COLO668 (cell line): Measurements from ENCODE around the gene GPX2.

Source experiments
- DNase-seq: peaks from one replicate; lab custom pipeline; 2025; ENCODE audit not compliant: unreplicated experiment; lab: John Stamatoyannopoulos, UW

GPX2 gene

DNA sequence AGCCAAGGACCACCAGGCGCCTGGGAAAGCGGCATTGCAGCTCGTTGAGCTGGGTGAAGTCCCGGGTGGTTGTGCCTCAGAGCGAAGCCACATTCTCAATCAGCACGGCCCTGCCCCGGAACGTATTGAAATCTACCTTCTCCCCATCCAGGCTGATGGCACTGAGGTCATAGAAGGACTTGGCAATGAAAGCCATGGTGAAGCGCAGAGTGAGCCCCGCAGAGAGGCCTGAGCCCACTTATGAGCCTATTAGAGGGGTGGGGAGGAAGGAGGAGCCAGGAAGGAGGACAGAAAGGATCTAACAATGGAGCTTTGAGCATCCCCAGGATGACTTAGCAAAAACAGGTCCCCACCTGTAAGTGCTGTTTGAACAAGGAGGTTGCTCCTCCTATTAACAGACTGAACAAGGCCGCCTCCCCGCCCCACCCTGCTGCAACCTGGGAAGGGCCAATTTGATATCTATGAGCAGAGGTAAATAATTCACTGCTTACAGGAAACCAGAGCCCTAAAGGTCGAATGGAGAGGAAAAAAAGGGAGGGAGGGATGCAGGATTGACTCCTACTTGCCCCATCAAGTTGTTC lies at the start of gene GPX2:
Gene GPX2 (minus strand): TSS at position 215 of the 581 bp plus-strand sequence. CDS start 19 bp downstream, at position 196.
- peak; percentile 93 for DNase-seq

DNA sequence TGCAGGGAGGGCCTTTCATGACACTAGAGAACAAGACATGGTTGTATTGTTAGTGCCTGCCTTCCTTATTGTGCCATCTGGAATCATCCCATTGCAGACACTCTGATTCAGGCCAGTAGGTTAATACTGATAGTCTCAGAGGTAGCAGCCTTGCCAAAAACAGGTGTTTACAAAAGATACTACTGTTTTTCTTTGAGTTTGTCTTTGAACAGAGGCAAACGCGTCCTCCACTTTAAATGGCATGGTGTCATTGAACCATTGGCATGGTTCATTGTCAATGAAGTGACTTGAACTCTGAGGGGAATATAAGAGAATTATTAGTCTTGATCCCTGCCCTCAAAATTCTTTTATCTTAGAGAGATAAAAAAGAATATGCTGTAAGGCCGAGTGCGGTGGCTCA lies 48.4 kb upstream of the GPX2 start:
- no peak for DNase-seq

GRCh38 chr14:64990296-64990695 lies 47.8 kb upstream of the GPX2 start:
- DNase-seq: no peak

- DNase-seq: no peak
Measured at GRCh38 chr14:64987438-64987767, 44.9 kb upstream of the GPX2 start.

- DNase-seq: peak; percentile 99
Measured at GRCh38 chr14:64986648-64987437, 44.3 kb upstream of the GPX2 start, which contains the start of gene FNTB. Gene FNTB (plus strand): TSS chr14:64986895. CDS start chr14:64986954, 59 bp downstream.

DNA sequence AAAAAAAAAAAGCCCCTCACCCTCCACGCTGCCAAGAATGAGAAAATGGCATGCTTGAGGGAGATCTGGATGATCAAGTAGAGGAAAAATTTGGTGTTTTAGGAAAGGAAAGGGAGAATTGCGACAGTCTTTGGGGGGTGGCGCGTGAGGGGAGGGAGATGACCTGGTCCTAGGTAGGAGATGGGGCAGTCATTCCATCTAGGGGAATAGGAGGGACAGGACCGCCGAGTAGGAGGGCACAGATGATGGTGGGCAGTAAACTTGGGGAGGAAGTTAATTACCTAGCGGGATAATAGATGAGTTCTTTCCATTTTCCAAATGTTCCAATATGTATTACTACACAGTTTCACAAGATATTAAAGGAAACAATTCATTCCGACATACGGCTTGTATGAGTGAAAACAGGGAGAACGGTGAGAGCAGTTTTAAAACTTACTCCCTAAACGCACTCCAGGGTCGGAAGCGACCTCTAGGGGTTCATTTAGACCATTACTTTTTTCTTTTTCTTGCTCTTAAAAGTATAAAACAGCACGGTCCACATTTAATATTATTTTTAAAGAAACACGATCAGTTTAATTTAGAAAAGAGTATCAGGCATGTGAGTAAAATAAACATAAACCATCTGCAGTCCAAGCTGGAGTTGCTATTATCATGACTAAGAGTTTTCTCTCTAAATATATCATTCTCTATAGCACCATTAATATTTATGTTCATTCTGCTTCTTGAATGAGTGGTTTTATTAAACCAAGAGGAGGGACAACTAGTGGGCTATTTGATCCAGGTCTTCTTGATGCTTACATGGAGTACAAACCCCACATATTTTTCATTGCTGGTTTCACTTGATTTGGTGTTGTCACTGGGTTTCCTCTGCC lies 41.1 kb upstream of the GPX2 start:
- peak; percentile 42 for DNase-seq

DNA sequence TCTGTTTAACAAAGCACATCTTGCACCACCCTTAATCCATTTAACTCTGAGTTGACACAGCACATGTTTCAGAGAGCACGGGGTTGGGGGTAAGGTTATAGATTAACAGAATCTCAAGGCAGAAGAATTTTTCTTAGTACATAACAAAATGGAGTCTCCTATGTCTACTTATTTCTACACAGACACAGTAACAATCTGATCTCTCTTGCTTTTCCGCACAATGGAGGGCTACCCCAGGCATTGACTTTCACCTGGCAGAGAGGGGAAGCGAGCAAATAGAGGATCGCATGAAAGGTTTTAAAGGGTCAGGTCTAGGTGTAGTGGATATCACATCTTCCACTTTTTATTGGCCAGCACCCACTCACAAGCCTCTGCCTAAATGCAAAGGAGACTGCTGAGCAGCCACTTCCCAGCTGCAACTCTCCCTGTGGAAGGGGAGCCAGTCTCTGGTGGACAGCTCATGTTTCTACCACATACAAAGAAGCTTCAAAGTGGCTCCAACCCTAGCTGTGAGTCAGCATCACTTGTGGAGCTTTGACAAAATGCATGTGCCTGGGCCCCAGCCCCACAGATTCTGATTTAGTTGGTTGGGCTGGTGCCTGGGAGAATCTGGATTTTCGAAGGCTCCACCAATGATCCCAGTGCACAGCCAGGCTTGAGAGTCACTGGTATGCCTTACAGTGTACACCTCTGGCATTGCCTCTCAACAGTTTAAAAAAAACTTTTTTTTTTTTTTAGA lies 37.0 kb upstream of the GPX2 start:
- peak; percentile 27 for DNase-seq

DNA sequence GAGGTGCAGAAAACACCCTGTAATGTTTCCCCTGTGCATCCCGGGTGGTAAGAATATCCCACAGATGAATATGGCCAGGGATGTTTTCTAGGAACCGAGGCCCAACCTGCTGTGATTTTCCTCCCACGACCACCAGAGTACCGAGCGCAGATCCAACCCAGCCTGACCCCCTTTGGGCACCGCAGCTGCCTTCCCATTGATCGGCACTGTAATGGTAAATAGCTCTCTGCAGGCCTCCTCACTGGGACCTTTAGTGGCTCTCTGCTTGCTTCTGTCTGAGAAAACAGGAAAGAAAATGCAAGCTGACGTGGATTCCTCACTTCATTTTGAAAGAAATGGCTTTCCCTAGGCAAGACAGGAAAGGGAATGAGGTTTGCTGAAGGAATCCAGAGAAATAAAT lies 32.0 kb upstream of the GPX2 start:
- DNase-seq: no peak

GRCh38 chr14:64973826-64974225 lies 31.3 kb upstream of the GPX2 start:
- DNase-seq: no peak

DNA sequence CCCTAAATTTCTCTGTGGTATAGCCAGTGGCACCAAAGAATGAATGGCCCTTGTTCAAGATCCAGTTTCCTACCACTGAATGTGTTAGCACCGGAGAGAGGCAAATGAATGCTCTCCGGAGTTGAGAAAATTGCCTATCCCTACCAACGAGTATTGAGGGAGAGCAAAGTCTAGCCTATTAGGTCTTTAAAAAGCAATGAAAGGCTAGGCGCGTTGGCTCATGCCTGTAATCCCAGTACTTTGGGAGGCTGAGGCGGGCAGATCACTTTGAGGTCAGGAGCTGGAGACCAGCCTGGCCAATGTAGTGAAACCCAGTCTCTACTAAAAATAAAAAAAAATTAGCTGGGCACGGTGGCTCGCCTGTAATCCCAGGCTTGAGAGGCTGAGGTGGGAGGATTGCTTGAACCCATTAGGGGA lies 30.5 kb upstream of the GPX2 start:
- no peak for DNase-seq

DNA sequence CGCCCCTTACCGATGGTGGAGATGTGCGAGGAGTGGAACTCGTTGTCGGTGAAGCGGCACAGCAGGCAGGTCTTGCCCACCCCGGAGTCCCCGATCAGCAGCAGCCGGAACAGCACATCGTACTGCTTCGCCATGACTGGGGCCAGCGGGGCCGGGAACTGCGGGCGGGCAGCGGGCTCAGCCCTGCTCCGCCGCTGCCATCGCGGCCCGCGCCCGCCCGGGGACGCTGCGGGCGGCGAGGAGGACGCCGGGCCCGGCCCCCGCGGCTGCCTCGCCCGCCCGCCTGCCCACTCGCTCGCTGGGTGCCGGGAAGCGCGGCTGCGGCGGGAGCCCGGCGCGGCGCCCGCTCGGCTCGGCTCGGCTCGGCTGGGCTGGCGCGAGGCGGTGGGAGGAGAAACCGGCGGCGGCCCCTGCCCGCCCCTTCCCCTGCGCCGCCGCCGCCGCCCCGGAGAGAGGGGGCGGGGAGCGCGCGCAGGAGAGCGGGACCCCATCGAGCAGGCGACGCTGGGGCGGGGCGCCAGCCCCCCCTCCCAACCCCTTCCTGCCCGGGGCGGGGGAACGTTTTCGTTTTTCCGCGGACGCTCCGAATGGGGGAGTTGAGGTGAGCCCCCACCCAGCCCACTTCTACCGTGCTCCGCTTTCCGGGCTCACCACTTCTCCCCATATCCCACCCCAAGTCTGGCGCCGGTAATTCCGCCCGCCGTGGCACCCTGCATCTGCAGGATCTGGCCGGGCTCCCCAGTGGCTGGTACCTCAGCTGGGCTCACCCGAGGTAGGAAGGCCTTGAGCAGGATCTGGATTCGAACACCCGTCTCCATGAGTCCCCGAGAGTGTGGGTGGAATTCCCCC lies 29.6 kb upstream of the GPX2 start, which contains the start of gene RAB15:
Gene RAB15 (minus strand): TSS at position 394 of the 849 bp plus-strand sequence. CDS start 260 bp downstream, at position 134.
- peak; percentile 76 for DNase-seq

GRCh38 chr14:64971491-64971942 lies 29.0 kb upstream of the GPX2 start:
- no peak for DNase-seq

- DNase-seq: peak; percentile 47
Measured at GRCh38 chr14:64970776-64971477, 28.4 kb upstream of the GPX2 start.

GRCh38 chr14:64970041-64970440 lies 27.5 kb upstream of the GPX2 start:
- DNase-seq: peak; percentile 38

DNA sequence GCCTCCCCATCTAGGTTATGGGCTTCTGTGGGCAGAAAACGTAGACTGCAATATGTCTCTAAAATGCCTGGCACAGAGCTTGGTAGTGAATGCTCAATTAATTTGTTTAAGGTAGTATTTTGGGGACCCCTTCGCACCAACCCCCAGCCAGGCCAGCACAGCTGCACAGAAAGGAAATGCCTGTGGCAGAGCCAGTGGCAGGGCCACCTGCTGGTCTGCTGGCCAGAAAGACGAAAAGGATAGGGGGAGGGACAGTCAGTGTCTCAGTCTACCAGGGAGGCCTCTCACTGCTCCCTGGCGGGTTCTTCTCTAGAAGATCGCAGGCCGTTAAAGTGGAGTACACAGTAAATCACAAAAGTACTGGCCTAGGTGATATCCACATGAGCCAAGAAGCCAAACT lies 26.1 kb upstream of the GPX2 start:
- peak; percentile 21 for DNase-seq

DNA sequence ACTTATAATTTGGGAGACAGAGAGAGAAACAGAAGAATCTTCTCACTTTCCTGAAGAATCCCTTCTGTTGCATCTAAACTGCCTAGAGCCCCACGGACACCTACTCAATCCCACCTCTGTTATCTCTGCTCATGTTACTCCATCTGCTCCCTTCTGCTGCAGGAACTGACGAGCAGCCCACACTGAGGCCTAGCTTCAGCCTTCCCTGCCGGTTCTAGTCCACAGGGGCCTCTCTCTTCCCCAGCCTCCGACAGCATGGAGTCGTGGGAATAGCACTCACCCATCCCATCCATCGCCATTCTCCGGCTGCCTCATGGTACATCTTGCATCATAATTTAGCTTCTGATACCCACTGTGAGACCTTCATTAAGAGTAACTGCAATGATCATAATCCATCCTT lies 25.6 kb upstream of the GPX2 start:
- no peak for DNase-seq

GRCh38 chr14:64966976-64967375 lies 24.4 kb upstream of the GPX2 start:
- no peak for DNase-seq

DNA sequence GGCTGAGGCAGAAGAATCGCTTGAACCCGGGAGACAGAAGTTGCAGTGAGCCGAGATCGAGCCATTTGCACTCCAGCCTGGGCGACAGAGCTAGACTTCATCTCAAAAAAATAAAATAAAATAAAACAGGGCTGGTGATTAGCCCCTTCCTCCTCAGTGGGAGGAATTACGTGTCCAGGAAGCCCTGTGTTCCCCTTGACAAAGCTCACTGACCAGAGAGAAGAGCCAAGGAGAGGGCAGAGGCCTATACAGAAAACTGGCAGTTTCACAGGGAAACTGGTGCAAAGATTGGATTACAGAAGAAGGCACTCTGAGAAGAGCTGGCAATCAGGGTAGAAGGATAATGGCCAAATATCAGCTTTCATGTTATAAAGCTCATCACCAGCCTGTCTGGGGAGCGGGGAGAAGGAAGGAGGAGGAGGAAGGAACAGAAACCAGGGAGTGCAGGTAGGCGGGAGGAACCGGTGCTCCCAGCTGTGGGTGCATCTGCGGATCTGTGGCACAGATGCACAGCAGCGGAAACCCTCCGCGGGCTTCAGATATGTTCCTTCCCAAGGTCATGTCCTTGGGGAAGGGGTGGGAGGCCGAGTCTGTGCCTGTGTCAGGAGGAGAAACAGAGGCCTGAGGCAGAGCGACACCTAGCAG lies 22.9 kb upstream of the GPX2 start:
- no peak for DNase-seq

- DNase-seq: no peak
Measured at GRCh38 chr14:64963611-64964010, 21.1 kb upstream of the GPX2 start.
